Neural crest cell (in vitro differentiated cells): ENCODE results near the gene RACK1. TPM values are rescaled to one million over a fixed set of nuclear protein-coding genes. Genes with fewer than 3 reads are reported as not detected.

Experiments used
- DNase-seq: peaks from one replicate; pipeline ENCODE4 v3.0.0; 2021; ENCODE audit warnings: low read depth, mixed read lengths, low spot score
- H3K27ac Mint-ChIP-seq: one replicate; pipeline ENCODE4 v1.8.0; 2021; ENCODE audit warnings: mild to moderate bottlenecking, mixed read lengths; ENCODE audit not compliant: unreplicated experiment
- H3K27me3 Mint-ChIP-seq: 2 replicates; pipeline ENCODE4 v1.8.0; 2021; ENCODE audit warnings: low read depth, mild to moderate bottlenecking, mixed read lengths
- H3K36me3 Mint-ChIP-seq: 2 replicates; pipeline ENCODE4 v1.8.0; 2021; ENCODE audit warnings: low read depth, mild to moderate bottlenecking, mixed read lengths
- H3K4me1 Mint-ChIP-seq: 2 replicates; pipeline ENCODE4 v1.8.0; 2021; ENCODE audit warnings: mixed read lengths
- H3K4me3 Mint-ChIP-seq: one replicate; pipeline ENCODE4 v1.8.0; 2021; ENCODE audit warnings: mild to moderate bottlenecking, mixed read lengths
- H3K9me3 Mint-ChIP-seq: 2 replicates; pipeline ENCODE4 v1.8.0; 2021; ENCODE audit warnings: mixed read lengths
- total RNA-seq: library from RNA; stranded (reverse); gene quantifications from 2 replicates; pipeline ENCODE4 v1.2.1, GENCODE V29; 2021
- TF ChIP-seq, protein P1 (sequence below): fragments of 200-600 bp; sonication (generic); conservative IDR thresholded peaks from 2 replicates; pipeline ENCODE4 v1.5.0; 2021; ENCODE audit warnings: antibody characterized with exemption, mild to moderate bottlenecking

Gene RACK1
- total RNA-seq, 1 donor from 2014 or later, result 2,359 TPM

DNA sequence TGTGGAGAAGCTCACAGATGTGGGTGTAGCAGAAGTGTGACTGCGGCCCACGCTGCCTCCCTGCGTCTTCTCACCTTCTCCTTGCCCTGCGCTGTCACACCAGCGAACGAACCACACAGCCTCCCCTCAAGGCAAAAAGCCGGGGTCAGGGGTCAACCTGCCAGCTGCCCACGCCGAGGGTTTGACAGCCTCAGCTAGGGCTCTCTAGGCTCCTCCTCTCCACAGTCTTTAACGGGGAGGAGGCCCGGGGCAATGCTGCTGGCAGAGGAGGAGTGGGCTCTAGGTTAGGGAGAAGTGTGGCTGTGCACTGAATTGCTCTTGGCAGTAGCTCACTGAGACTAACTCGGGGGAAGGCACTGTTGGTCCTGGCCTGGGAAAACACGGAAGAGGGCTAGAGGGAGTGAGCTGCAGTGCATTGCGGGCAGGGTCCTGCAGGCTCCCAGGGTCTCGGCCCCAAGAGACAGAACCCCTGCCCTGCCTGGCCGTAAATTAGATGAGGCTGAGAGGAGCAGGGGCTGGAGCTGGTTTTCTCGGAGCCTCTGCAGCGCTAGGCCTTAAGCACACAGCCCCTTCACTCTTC is 21.5 kb upstream of the RACK1 start:
- TF ChIP-seq, protein P1, sequence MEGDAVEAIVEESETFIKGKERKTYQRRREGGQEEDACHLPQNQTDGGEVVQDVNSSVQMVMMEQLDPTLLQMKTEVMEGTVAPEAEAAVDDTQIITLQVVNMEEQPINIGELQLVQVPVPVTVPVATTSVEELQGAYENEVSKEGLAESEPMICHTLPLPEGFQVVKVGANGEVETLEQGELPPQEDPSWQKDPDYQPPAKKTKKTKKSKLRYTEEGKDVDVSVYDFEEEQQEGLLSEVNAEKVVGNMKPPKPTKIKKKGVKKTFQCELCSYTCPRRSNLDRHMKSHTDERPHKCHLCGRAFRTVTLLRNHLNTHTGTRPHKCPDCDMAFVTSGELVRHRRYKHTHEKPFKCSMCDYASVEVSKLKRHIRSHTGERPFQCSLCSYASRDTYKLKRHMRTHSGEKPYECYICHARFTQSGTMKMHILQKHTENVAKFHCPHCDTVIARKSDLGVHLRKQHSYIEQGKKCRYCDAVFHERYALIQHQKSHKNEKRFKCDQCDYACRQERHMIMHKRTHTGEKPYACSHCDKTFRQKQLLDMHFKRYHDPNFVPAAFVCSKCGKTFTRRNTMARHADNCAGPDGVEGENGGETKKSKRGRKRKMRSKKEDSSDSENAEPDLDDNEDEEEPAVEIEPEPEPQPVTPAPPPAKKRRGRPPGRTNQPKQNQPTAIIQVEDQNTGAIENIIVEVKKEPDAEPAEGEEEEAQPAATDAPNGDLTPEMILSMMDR, result no peak
- Mint-ChIP-seq H3K27ac (peak overlapping the region; percentile 78), H3K27me3 (no peaks in the 10 kb centered on the region), H3K4me1 (peaks cover 38% of the 10 kb centered on the region), H3K36me3 (peaks cover 7% of the 10 kb centered on the region), H3K9me3 (no peaks in the 10 kb centered on the region), H3K4me3 (peak overlapping the region; percentile 89)
- DNase-seq, result peak; percentile 75

DNA sequence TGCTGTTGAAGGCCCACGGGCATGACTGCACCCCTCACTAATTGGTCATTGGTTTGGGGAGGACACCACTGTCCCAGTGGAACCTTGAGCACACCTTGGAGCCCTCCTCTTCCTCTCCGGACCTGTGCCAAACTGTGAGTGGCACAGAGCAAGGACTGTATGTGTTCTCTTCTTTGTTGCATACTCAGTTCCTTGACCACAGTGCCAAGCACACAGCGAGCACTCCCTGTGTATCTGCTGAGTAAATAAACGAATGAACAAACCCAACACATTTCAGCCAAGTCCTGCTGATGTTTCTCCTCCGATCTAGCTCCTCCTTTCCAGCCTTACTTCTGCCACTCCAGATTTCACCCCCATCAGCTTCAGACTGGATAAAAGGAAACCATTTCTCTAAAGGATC is 19.9 kb upstream of the RACK1 start:
- peak overlapping the region; percentile 90 for H3K4me3 Mint-ChIP-seq
- no peak for DNase-seq
- peaks cover 54% of the 10 kb centered on the region for H3K4me1 Mint-ChIP-seq
- peak overlapping the region; percentile 86 for H3K27ac Mint-ChIP-seq
- H3K36me3 Mint-ChIP-seq, result peaks cover 7% of the 10 kb centered on the region
- H3K27me3 Mint-ChIP-seq, result no peaks in the 10 kb centered on the region
- no peaks in the 10 kb centered on the region for H3K9me3 Mint-ChIP-seq
- TF ChIP-seq, protein P1, result no peak

DNA sequence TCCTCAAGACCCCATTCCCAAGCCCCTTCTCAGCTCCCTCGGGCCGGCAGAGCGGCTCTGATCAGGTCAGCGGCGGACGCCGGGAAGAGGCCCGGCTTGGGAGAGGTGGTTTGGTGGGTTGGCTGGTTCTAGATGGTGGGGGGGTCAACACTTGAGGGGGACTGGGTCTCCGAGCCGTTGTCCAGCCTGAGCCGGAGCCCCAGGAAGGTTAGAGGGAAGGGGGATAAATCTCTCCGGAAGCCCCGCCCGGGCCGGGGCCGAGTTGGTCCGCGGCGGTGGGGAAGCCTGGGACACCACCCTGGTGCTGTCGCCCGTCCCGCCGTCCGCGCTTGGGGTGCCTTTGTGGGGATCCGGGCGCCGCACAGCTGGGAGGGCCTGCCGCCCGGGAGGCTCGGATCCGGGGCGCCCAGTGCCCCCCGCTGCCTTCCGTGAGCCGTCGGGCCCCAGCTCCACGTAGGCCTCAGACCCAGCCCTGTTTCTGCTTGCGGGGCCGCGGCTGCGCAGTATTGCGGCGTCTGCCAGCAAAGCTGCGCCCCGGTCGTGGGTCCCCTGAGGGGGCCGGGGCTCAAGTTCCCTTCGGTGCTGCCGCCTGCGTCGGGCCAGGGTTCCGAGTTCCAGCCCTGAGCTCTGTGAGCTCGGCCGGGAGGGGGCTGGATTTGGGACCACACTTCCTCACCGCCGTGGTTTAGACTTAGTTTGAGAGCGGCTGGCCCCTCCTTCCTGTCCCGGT is 17.8 kb upstream of the RACK1 start:
- no peaks in the 10 kb centered on the region for H3K27me3 Mint-ChIP-seq
- peaks cover 57% of the 10 kb centered on the region for H3K4me1 Mint-ChIP-seq
- peak; percentile 53 for DNase-seq
- peaks cover 7% of the 10 kb centered on the region for H3K36me3 Mint-ChIP-seq
- TF ChIP-seq, protein P1, result no peak
- H3K4me3 Mint-ChIP-seq, result peak overlapping the region; percentile 97
- peak overlapping the region; percentile 95 for H3K27ac Mint-ChIP-seq
- H3K9me3 Mint-ChIP-seq, result no peaks in the 10 kb centered on the region

DNA sequence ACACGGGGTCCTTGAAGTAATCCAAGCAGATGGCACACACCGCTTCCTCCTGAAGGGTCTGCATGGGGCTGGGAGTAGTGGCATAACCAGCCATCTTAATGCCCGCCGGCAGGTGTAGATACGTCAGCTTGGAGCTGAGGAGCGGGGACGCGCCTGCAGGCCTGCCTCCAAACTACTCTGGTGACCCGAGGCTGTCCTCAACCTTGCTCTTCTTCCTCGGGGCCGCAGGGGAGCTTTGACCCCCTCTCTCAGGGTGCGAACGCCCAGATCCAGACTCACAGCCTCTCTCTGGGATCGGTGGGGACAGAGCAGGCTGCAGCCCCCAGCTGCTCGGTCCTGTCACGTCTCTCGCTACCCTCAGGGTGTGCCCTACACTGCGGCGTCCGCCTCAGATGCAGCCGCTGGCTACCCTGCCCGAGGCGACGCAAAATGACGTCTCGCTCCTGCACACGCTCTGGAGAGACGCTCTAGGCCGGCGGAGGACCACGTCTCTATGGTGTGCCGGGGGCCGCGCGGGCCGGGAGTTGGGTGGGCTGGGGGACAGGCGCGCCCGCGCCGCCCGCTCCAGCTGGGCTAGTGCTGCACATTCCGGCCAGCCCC is 17.1 kb upstream of the RACK1 start, which contains the start of gene TRIM52:
Gene TRIM52 (minus strand): TSS at position 424 of the 600 bp plus-strand sequence. CDS start 330 bp downstream, at position 94.
- peak within 1 kb of the TSS; percentile 97 for H3K4me3 Mint-ChIP-seq

DNA sequence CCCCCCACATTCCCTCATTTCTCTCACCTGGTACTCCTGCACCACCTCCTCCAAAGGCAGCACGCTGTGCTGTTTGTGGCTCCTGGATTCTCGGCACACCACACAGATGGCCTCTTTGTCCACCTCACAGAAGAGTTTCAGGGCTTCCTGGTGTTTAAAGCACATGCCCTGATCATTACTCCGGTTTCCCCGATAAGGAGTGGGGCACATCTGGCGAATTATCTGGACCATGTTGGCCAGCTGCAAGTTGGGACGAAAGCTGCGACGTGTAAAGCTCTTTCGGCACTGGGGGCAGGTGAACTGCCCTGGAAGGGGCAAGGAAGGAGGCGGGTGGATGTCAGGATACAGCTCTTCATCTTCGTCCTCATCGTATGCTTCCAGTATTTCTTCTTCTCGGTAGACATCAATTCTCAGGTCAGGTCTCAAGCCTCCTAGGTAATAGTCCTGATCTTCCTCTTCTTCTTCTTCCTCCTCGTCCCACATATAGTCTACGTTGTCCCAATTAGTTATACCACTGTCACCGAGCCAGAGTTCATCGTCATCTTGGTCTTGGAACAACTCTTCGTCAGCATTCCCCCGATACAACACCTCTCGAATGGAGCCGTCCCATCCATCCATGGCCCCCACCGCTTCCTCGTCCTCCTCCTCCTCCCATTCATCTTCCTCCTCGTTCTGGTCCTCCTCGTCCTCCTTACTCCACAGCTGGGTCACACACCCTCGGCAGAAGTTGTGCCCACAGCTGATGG is 16.4 kb upstream of the RACK1 start:
- Mint-ChIP-seq H3K36me3 (peaks cover 12% of the 10 kb centered on the region), H3K4me1 (peaks cover 51% of the 10 kb centered on the region), H3K4me3 (peak overlapping the region; percentile 97), H3K27ac (peak overlapping the region; percentile 60), H3K27me3 (no peaks in the 10 kb centered on the region), H3K9me3 (no peaks in the 10 kb centered on the region)
- TF ChIP-seq, protein P1, result no peak
- DNase-seq, result no peak

More for the DNA sequence above, 17.1 kb upstream of the RACK1 start, which contains the start of gene TRIM52:
- peak within 1 kb of the TSS; percentile 95 for H3K27ac Mint-ChIP-seq
- H3K36me3 Mint-ChIP-seq, result peaks cover 10% of the 10 kb centered on the region
- H3K9me3 Mint-ChIP-seq, result no peaks in the 10 kb centered on the region
- peak; percentile 88 for DNase-seq
- TF ChIP-seq, protein P1, result no peak
- H3K4me1 Mint-ChIP-seq, result peaks cover 52% of the 10 kb centered on the region
- H3K27me3 Mint-ChIP-seq, result no peaks in the 10 kb centered on the region
